Measurements from ENCODE around the gene PHC2.

The PHC2 gene
- 35.9 to 64.6 (median 43.8) reads per million in 9 experiments for total RNA-seq

GRCh38 chr1:33430692-33431593 lies at the start of gene PHC2:
Gene PHC2, minus strand, starts transcription at chr1:33431095. Its CDS starts 55,556 bp downstream, at chr1:33375539.
- peak within 1 kb of the TSS in 1 of 2 donors; percentile 44 for H3K27ac Mint-ChIP-seq
- peak within 1 kb of the TSS; percentile 57 to 61 for H3K4me3 Mint-ChIP-seq
- peak; percentile 96 for ATAC-seq (replicated peaks)

GRCh38 chr1:33477451-33477850 lies 46.6 kb upstream of the PHC2 start:
- Mint-ChIP-seq H3K4me3 (no peak overlapping the region), H3K4me1 (ENCODE audit: low read depth in 2 of 2) (peaks cover 12 to 13% of the 10 kb centered on the region in 2 donors), H3K9me3 (no peaks in the 10 kb centered on the region), H3K27me3 (no peaks in the 10 kb centered on the region), H3K27ac (no peak overlapping the region), H3K36me3 (ENCODE audit: insufficient read depth) (peaks cover 5% of the 10 kb centered on the region)
- DNase-seq (no peak), ATAC-seq (replicated peaks) (no peak)

More at GRCh38 chr1:33430692-33431593, at the start of gene PHC2:
- Mint-ChIP-seq H3K27me3 (peaks cover 0 to 7% of the 10 kb centered on the region in 2 donors), H3K9me3 (no peaks in the 10 kb centered on the region), H3K4me1 (ENCODE audit: low read depth in 2 of 2) (peaks cover 0 to 3% of the 10 kb centered on the region in 2 donors), H3K36me3 (ENCODE audit: insufficient read depth) (no peaks in the 10 kb centered on the region)
- DNase-seq, result peak; percentile 86 to 90 (median 90)

GRCh38 chr1:33473900-33474299 lies 43.0 kb upstream of the PHC2 start:
- no peak for DNase-seq
- ATAC-seq (replicated peaks), result no peak
- peaks cover 5% of the 10 kb centered on the region for H3K36me3 Mint-ChIP-seq (ENCODE audit: insufficient read depth)
- no peaks in the 10 kb centered on the region for H3K27me3 Mint-ChIP-seq
- no peaks in the 10 kb centered on the region for H3K9me3 Mint-ChIP-seq
- peak overlapping the region in 1 of 2 donors; percentile 96 for H3K27ac Mint-ChIP-seq
- H3K4me1 Mint-ChIP-seq (ENCODE audit: low read depth in 2 of 2), result peaks cover 22% of the 10 kb centered on the region in 2 donors
- no peak overlapping the region for H3K4me3 Mint-ChIP-seq

- Mint-ChIP-seq H3K36me3 (ENCODE audit: insufficient read depth) (peaks cover 8% of the 10 kb centered on the region), H3K4me1 (ENCODE audit: low read depth in 2 of 2) (peaks cover 16 to 22% of the 10 kb centered on the region in 2 donors), H3K27me3 (no peaks in the 10 kb centered on the region)
These were observed 41.5 kb upstream of the PHC2 start, which contains the start of gene ZSCAN20 for GRCh38 chr1:33472269-33472980. Gene ZSCAN20, plus strand, starts transcription at chr1:33472645. Its CDS starts 6,644 bp downstream, at chr1:33479289.

GRCh38 chr1:33471416-33471815 lies 40.5 kb upstream of the PHC2 start:
- no peak overlapping the region for H3K4me3 Mint-ChIP-seq
- H3K9me3 Mint-ChIP-seq, result no peaks in the 10 kb centered on the region
- peaks cover 8% of the 10 kb centered on the region for H3K36me3 Mint-ChIP-seq (ENCODE audit: insufficient read depth)
- DNase-seq, result no peak
- H3K4me1 Mint-ChIP-seq (ENCODE audit: low read depth in 2 of 2), result peaks cover 16 to 22% of the 10 kb centered on the region in 2 donors
- peaks cover 1 to 3% of the 10 kb centered on the region in 2 donors for H3K27me3 Mint-ChIP-seq
- no peak overlapping the region for H3K27ac Mint-ChIP-seq
- ATAC-seq (replicated peaks), result no peak

More at GRCh38 chr1:33472269-33472980, 41.5 kb upstream of the PHC2 start, which contains the start of gene ZSCAN20:
- Mint-ChIP-seq H3K4me3 (peak within 1 kb of the TSS; percentile 87 to 91), H3K9me3 (no peaks in the 10 kb centered on the region), H3K27ac (peak within 1 kb of the TSS; percentile 92 to 96)
- DNase-seq (peak; percentile 66 to 73 (median 67)), ATAC-seq (replicated peaks) (peak; percentile 92)

- Mint-ChIP-seq H3K4me1 (ENCODE audit: low read depth in 2 of 2) (peaks cover 16 to 22% of the 10 kb centered on the region in 2 donors), H3K36me3 (ENCODE audit: insufficient read depth) (peaks cover 8% of the 10 kb centered on the region), H3K4me3 (no peak overlapping the region), H3K27ac (no peak overlapping the region), H3K27me3 (peaks cover 4 to 9% of the 10 kb centered on the region in 2 donors), H3K9me3 (no peaks in the 10 kb centered on the region)
- DNase-seq (peak; percentile 33 to 44 (median 43)), ATAC-seq (replicated peaks) (peak; percentile 60)
These were observed 39.7 kb upstream of the PHC2 start for GRCh38 chr1:33470495-33471012.

GRCh38 chr1:33469691-33470090 lies 38.8 kb upstream of the PHC2 start:
- no peaks in the 10 kb centered on the region for H3K9me3 Mint-ChIP-seq
- H3K27me3 Mint-ChIP-seq, result peaks cover 4 to 9% of the 10 kb centered on the region in 2 donors

GRCh38 chr1:33468967-33469366 lies 38.1 kb upstream of the PHC2 start:
- peaks cover 4 to 9% of the 10 kb centered on the region in 2 donors for H3K27me3 Mint-ChIP-seq
- no peak for ATAC-seq (replicated peaks)
- H3K27ac Mint-ChIP-seq, result no peak overlapping the region
- H3K9me3 Mint-ChIP-seq, result no peaks in the 10 kb centered on the region
- peaks cover 16 to 22% of the 10 kb centered on the region in 2 donors for H3K4me1 Mint-ChIP-seq (ENCODE audit: low read depth in 2 of 2)
- no peak overlapping the region for H3K4me3 Mint-ChIP-seq
- H3K36me3 Mint-ChIP-seq (ENCODE audit: insufficient read depth), result peaks cover 8% of the 10 kb centered on the region
- DNase-seq, result no peak

More at GRCh38 chr1:33469691-33470090, 38.8 kb upstream of the PHC2 start:
- Mint-ChIP-seq H3K27ac (no peak overlapping the region), H3K4me3 (no peak overlapping the region), H3K4me1 (ENCODE audit: low read depth in 2 of 2) (peaks cover 16 to 22% of the 10 kb centered on the region in 2 donors), H3K36me3 (ENCODE audit: insufficient read depth) (peaks cover 8% of the 10 kb centered on the region)
- no peak for DNase-seq
- ATAC-seq (replicated peaks), result no peak

GRCh38 chr1:33468531-33468930 lies 37.6 kb upstream of the PHC2 start:
- H3K27me3 Mint-ChIP-seq, result peaks cover 4 to 9% of the 10 kb centered on the region in 2 donors
- DNase-seq, result no peak
- no peak for ATAC-seq (replicated peaks)
- H3K36me3 Mint-ChIP-seq (ENCODE audit: insufficient read depth), result peaks cover 8% of the 10 kb centered on the region
- H3K4me1 Mint-ChIP-seq (ENCODE audit: low read depth in 2 of 2), result peaks cover 16 to 20% of the 10 kb centered on the region in 2 donors
- no peak overlapping the region for H3K27ac Mint-ChIP-seq
- no peak overlapping the region for H3K4me3 Mint-ChIP-seq
- no peaks in the 10 kb centered on the region for H3K9me3 Mint-ChIP-seq

- Mint-ChIP-seq H3K27ac (no peak overlapping the region), H3K9me3 (no peaks in the 10 kb centered on the region), H3K4me1 (ENCODE audit: low read depth in 2 of 2) (peaks cover 15 to 16% of the 10 kb centered on the region in 2 donors), H3K4me3 (no peak overlapping the region), H3K36me3 (ENCODE audit: insufficient read depth) (peaks cover 8% of the 10 kb centered on the region), H3K27me3 (peaks cover 4 to 9% of the 10 kb centered on the region in 2 donors)
- DNase-seq (no peak), ATAC-seq (replicated peaks) (no peak)
These were observed 37.1 kb upstream of the PHC2 start for GRCh38 chr1:33468011-33468410.

- Mint-ChIP-seq H3K27me3 (peaks cover 4 to 13% of the 10 kb centered on the region in 2 donors), H3K9me3 (no peaks in the 10 kb centered on the region), H3K36me3 (ENCODE audit: insufficient read depth) (peaks cover 4% of the 10 kb centered on the region), H3K4me3 (no peak overlapping the region), H3K27ac (no peak overlapping the region), H3K4me1 (ENCODE audit: low read depth in 2 of 2) (peaks cover 4 to 5% of the 10 kb centered on the region in 2 donors)
- DNase-seq (no peak), ATAC-seq (replicated peaks) (no peak)
These were observed 35.3 kb upstream of the PHC2 start for GRCh38 chr1:33466159-33466558.

- Mint-ChIP-seq H3K27ac (no peak overlapping the region), H3K27me3 (peaks cover 4 to 15% of the 10 kb centered on the region in 2 donors), H3K4me1 (ENCODE audit: low read depth in 2 of 2) (no peaks in the 10 kb centered on the region), H3K36me3 (ENCODE audit: insufficient read depth) (peaks cover 4% of the 10 kb centered on the region), H3K9me3 (no peaks in the 10 kb centered on the region), H3K4me3 (no peak overlapping the region)
- ATAC-seq (replicated peaks) (no peak), DNase-seq (no peak)
These were observed 34.4 kb upstream of the PHC2 start for GRCh38 chr1:33465316-33465715.

GRCh38 chr1:33464552-33464951 lies 33.7 kb upstream of the PHC2 start:
- ATAC-seq (replicated peaks) (no peak), DNase-seq (no peak)
- no peaks in the 10 kb centered on the region for H3K4me1 Mint-ChIP-seq (ENCODE audit: low read depth in 2 of 2)
- H3K9me3 Mint-ChIP-seq, result no peaks in the 10 kb centered on the region
- no peak overlapping the region for H3K4me3 Mint-ChIP-seq
- peaks cover 9 to 23% of the 10 kb centered on the region in 2 donors for H3K27me3 Mint-ChIP-seq
- H3K36me3 Mint-ChIP-seq (ENCODE audit: insufficient read depth), result peaks cover 4% of the 10 kb centered on the region
- no peak overlapping the region for H3K27ac Mint-ChIP-seq

Measured in effector memory CD8-positive, alpha-beta T cell (primary cell).